Fibroblast of lung (primary cell): ENCODE measurements around the gene PFN1. TPM values are rescaled to one million over a fixed set of nuclear protein-coding genes. Genes with fewer than 3 reads are reported as not detected.

Source experiments
- DNase-seq, 2 donors: peaks; one replicate each; pipeline versions ENCODE4 v3.0.0 to v3.0.0-alpha.2; 2010; ENCODE audit warnings: low read depth in 2 of 2
- H2AFZ ChIP-seq: 2 replicates; pipeline ENCODE4 v1.5.1; 2012; ENCODE audit warnings: low read length, control low read depth, inconsistent platforms
- H3K27ac ChIP-seq: 2 replicates; pipeline ENCODE4 v1.5.1; 2011; ENCODE audit warnings: low read length, control low read depth; ENCODE audit not compliant: insufficient read depth
- H3K27me3 ChIP-seq: 2 replicates; pipeline ENCODE4 v1.5.1; 2011; ENCODE audit warnings: mild to moderate bottlenecking, low read length; ENCODE audit not compliant: control insufficient read depth, insufficient read depth
- H3K36me3 ChIP-seq: 2 replicates; pipeline ENCODE4 v1.5.1; 2011; ENCODE audit warnings: low read length; ENCODE audit not compliant: control insufficient read depth, insufficient read depth
- H3K4me1 ChIP-seq: 2 replicates; pipeline ENCODE4 v1.5.1; 2011; ENCODE audit warnings: low read length; ENCODE audit not compliant: control insufficient read depth, insufficient read depth; ENCODE audit errors: extremely low read depth
- H3K4me2 ChIP-seq: 2 replicates; pipeline ENCODE4 v1.5.1; 2011; ENCODE audit warnings: low read length, control low read depth; ENCODE audit not compliant: insufficient read depth; ENCODE audit errors: extremely low read depth
- H3K4me3 ChIP-seq, 4 experiments: fragments of 200-600 bp in 1 of 4; sonication (generic) in 1 of 4; replicated peaks in 1 of 4; 2 replicates each; pipeline ENCODE4 v1.5.1; 2011 to 2016; ENCODE audit warnings: low read length in 4 of 4, low read depth in 3 of 4, mild to moderate bottlenecking in 3 of 4, control low read depth in 2 of 4, inconsistent platforms in 1 of 4, mixed read lengths in 1 of 4; ENCODE audit not compliant: insufficient read depth in 1 of 4; ENCODE audit errors: control extremely low read depth in 1 of 4
- H3K79me2 ChIP-seq: 2 replicates; pipeline ENCODE4 v1.5.1; 2012; ENCODE audit warnings: mild to moderate bottlenecking, low read length, inconsistent platforms; ENCODE audit not compliant: control insufficient read depth, insufficient read depth
- H3K9ac ChIP-seq: 2 replicates; pipeline ENCODE4 v1.5.1; 2011; ENCODE audit warnings: mild to moderate bottlenecking, low read length, control low read depth; ENCODE audit not compliant: insufficient read depth
- H3K9me3 ChIP-seq: 2 replicates; pipeline ENCODE4 v1.5.1; 2012; ENCODE audit warnings: low read depth, low read length; ENCODE audit not compliant: control insufficient read depth, insufficient read depth
- H4K20me1 ChIP-seq: 2 replicates; pipeline ENCODE4 v1.5.1; 2011; ENCODE audit warnings: low read length; ENCODE audit not compliant: control insufficient read depth, insufficient read depth; ENCODE audit errors: extremely low read depth
- CTCF ChIP-seq, 2 donors: IDR thresholded peaks in 1 of 2; conservative IDR thresholded peaks in 1 of 2; 1 replicate in 1 of 2; 2 replicates in 1 of 2; pipeline ENCODE4 v1.5.1; 2011 to 2012; ENCODE audit warnings: low read length in 2 of 2, control low read depth in 1 of 2, inconsistent platforms in 1 of 2, low read depth in 1 of 2, mild to moderate bottlenecking in 1 of 2
- EZH2 ChIP-seq: IDR thresholded peaks from 2 replicates; pipeline ENCODE4 v1.5.1; 2012; ENCODE audit warnings: low read length, control low read depth, mild to moderate bottlenecking; ENCODE audit errors: missing control alignments
- polyA plus RNA-seq, 2 donors: library from polyadenylated mRNA; depleted of rRNA in 1 of 2; stranded (reverse) in 1 of 2; unstranded in 1 of 2; fragments of >200 nt; gene quantifications; 2 replicates each; pipeline ENCODE4 v1.2.1, GENCODE V29; 2011 to 2012; ENCODE audit warnings: missing spikeins in 1 of 2
- total RNA-seq: library from RNA; depleted of rRNA; stranded (reverse); fragments of >200 nt; gene quantifications from 2 replicates; pipeline ENCODE4 v1.2.1, GENCODE V29; 2014

The PFN1 gene
- total and polyA plus RNA-seq, 2 donors (not counting 1 experiment from before 2014, with no cell fraction given): 422 to 870 TPM

GRCh38 chr17:4903051-4903818 lies 45.1 kb downstream of the PFN1 start, which contains the start of gene CHRNE:
Gene CHRNE, minus strand, starts transcription at chr17:4903098. Its CDS starts 35 bp downstream, at chr17:4903063.
- TF ChIP-seq EZH2 (no peak), CTCF (conservative IDR thresholded peaks at IDR 0.05 in 1 of 2, IDR thresholded peaks at IDR 0.05 in 1 of 2; ENCODE audit: low read depth in 1 of 2, low read length in 2 of 2) (peak; percentile 64 to 86)
- no peak within 1 kb of the TSS for H3K4me3 ChIP-seq
- peak; percentile 68 to 79 for DNase-seq
- H3K36me3 ChIP-seq: peaks cover 2% of the 10 kb centered on the region
- no peak within 1 kb of the TSS for H3K9ac ChIP-seq
- no peaks in the 10 kb centered on the region for H3K9me3 ChIP-seq
- H2AFZ ChIP-seq: no peak within 1 kb of the TSS
- no peaks in the 10 kb centered on the region for H4K20me1 ChIP-seq
- H3K27me3 ChIP-seq: peaks cover 2% of the 10 kb centered on the region
- H3K4me1 ChIP-seq: peaks cover 4% of the 10 kb centered on the region
- no peaks in the 10 kb centered on the region for H3K79me2 ChIP-seq
- H3K27ac ChIP-seq: no peak within 1 kb of the TSS
- no peak within 1 kb of the TSS for H3K4me2 ChIP-seq

- no peaks in the 10 kb centered on the region for H4K20me1 ChIP-seq
- no peak overlapping the region for H3K4me2 ChIP-seq
- peaks cover 2% of the 10 kb centered on the region for H3K27me3 ChIP-seq
- no peaks in the 10 kb centered on the region for H3K9me3 ChIP-seq
- H3K27ac ChIP-seq: no peak overlapping the region
- peaks cover 2% of the 10 kb centered on the region for H3K36me3 ChIP-seq
- no peaks in the 10 kb centered on the region for H3K79me2 ChIP-seq
- DNase-seq: no peak
- no peak overlapping the region for H3K4me3 ChIP-seq
- TF ChIP-seq CTCF (conservative IDR thresholded peaks at IDR 0.05 in 1 of 2, IDR thresholded peaks at IDR 0.05 in 1 of 2; ENCODE audit: low read depth in 1 of 2, low read length in 2 of 2): no peak
- TF ChIP-seq EZH2: no peak
- no peak overlapping the region for H3K9ac ChIP-seq
- H2AFZ ChIP-seq: no peak overlapping the region
- peaks cover 4% of the 10 kb centered on the region for H3K4me1 ChIP-seq
Measured at GRCh38 chr17:4902540-4902939, 45.8 kb downstream of the PFN1 start.

- Histone ChIP-seq H3K4me3 (no peak overlapping the region), H4K20me1 (no peaks in the 10 kb centered on the region), H3K27ac (no peak overlapping the region), H3K4me2 (no peak overlapping the region), H3K4me1 (peaks cover 4% of the 10 kb centered on the region), H3K79me2 (no peaks in the 10 kb centered on the region), H3K9ac (no peak overlapping the region), H3K27me3 (peaks cover 2% of the 10 kb centered on the region), H3K36me3 (peaks cover 5% of the 10 kb centered on the region), H2AFZ (no peak overlapping the region), H3K9me3 (no peaks in the 10 kb centered on the region)
- peak in 1 of 2 donors; percentile 18 for DNase-seq
- TF ChIP-seq CTCF (conservative IDR thresholded peaks at IDR 0.05 in 1 of 2, IDR thresholded peaks at IDR 0.05 in 1 of 2; ENCODE audit: low read depth in 1 of 2, low read length in 2 of 2) (no peak), EZH2 (no peak)
Measured at GRCh38 chr17:4901648-4902344, 46.5 kb downstream of the PFN1 start.
